SIG-M5 treated with dmso at 0.1 percent for 504 hours (cell line): Measurements from ENCODE around the gene MYO1F.

Experiments
- DNase-seq: peaks from one replicate; lab custom pipeline; 2025; ENCODE audit not compliant: unreplicated experiment; lab: John Stamatoyannopoulos, UW

The MYO1F gene

DNA sequence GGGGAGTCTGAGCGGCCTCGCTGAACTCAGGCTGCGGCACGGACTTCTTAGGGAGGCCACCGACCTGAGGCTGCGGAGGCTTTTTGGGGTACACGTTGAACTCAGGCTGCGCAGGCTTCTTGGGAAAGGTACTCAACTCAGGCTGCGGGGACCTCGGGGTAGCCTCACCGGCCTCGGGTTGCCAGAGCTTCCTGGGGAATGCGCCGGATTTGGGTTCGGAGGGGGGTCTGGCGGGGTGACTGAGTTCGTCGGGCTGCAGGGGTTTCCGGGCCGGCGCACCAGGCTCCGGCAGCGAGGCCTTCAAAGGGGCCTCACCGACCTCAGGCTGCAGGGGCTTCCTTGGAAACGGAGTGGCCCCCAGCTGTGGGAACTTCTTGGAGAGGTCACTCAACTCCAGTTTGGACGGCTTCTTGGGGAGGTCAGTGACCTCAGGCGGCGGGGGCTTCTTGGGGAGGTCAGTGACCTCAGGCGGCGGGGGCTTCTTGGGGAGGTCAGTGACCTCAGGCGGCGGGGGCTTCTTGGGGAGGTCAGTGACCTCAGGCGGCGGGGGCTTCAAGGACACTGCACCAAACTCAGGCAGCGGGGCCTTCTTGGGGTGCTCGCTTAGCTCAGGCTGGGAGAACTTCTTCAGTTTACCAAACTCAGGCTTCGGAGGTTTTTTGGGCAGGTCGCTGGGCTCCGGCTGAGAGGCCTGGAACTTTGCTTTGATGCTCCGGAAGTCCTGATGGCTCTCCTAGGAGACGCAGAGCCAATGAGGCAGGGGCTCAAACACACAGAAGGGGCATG is 78.0 kb downstream of the MYO1F start:
- no peak for DNase-seq

DNA sequence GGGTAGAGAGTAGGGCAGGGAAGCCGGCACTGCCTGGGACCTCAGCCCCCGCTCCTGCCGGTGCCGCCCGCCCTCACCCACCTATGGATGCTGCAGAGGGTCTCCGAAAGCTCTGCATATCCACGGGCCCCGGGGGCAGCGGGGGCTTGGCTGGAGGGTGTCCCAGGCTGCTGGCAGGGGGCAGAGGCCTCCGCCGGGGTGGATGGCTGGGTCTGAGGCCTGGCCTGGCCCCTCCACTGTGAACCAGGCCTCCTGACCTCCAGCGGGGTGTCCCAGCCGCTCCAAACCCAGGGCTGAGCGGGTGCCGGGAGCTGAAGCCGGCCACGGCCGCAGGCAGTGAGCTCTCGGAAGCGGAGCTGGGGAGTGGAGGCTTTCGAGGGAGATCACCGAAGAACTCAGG is 78.9 kb downstream of the MYO1F start:
- DNase-seq, result no peak

DNA sequence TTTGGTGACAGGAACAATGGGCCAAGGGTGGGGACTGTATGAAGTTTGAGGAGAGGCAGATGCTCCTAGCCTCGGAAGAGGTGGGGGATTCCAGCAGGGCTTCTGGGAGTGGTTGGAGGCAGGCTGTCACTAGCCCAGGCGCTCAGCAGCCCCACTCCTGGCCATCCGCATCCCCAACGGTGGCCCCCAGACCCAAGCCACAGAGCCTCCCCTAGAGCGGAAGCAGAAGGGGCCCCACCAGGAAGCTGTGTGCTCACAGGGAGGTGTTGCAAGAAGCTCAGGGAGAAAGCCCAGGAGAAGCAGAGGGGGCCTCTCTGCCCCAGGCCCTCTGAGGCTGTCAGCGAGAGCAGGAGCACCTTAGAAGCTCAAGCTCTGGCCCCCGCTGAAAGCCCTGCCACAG is 83.1 kb downstream of the MYO1F start:
- peak; percentile 92 for DNase-seq

DNA sequence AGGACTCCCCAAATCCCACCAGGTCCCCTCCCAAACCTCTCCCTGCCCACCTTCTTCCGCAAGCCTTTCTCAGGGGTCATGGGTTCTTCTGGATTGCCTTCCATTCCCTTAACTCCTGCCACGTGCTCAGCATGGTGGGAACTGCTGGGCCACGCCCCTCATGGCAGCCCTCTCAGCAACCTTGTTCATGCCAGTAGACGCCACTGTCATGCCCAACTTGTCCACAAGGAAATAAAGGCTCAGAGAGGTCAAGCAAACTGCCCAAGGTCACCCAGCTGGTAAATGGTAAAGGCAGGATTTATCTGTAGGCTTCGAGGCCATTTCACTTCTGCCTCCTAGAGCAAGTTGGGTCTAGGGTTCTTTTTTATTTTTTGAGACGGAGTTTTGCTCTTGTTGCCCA is 85.7 kb downstream of the MYO1F start:
- no peak for DNase-seq

DNA sequence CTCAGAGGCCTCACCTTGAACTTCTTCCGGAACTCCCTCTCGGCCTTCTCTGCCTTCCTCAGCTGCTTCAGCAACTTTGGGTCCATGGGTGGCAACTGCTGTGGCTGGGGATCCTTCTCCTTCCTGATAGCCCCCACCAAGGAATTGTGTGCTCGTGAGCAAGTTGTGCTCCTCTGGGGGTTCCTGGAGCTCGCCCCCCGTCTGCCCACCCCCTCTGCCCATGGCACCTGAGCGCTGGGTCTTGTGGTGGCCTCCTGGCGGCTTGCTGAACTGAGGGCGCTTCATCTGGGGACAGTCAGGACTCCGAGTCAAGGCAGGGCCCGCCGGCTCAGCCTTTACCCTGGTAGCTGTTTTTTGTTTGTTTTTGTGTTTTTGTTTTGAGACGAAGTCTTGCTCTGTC is 86.4 kb downstream of the MYO1F start:
- no peak for DNase-seq

DNA sequence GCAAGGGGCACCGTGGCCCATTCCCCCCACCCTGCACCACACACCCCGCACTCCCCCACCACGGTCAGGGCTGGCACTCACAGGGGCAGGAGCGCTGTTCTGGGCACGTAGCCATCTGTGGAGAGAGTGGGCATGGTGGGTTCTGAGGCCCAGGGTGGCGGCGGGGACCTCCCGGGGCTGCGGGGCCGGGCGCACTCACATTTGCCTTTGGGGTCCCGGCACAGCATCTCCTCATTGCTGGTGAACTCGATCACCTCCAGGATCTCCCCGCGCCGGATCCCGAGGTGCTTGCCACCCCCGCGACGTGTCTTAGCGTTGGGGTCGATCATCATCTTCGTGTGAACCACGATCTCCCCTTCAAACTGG is 86.9 kb downstream of the MYO1F start:
- no peak for DNase-seq

DNA sequence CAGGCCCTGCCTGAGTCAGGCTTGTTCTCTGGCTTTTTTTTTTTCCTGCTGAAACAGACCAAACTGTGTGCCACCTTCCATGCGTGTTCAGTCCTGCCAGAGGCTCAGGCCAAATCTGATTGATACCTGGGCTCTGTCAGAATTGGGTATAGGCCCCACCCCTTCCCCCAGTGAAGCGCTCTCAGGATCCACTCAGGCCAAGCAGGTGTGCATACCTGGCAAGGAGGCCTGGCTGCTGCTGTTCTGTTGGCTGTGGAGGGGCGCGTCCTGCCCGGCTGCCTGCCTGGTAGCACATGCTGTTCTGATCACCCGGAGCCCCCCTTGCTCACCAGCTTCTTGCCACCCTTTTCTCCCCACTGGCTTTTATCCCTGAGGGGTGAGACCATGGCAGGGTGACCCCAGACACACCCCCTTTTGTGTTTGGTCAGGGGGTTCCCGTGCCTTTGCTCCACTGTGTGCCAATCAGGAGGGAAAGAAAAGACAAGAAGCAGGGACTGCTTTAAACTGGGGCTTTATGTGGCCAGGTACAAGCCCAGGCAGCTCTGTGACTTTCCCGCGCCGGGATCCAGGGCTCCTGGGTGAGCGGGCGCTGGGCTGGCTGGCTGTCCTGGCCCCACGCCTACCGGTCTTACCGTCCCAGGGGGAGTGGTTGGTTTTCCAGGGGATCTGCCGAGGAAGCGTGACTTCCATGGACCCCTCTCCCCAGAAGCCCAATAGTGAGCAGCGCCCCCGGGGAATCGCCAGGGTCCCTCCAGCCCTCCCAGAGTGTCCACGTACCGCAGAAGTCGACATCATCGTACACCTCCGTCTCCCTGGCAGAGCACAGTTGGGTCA is 87.5 kb downstream of the MYO1F start:
- no peak for DNase-seq

DNA sequence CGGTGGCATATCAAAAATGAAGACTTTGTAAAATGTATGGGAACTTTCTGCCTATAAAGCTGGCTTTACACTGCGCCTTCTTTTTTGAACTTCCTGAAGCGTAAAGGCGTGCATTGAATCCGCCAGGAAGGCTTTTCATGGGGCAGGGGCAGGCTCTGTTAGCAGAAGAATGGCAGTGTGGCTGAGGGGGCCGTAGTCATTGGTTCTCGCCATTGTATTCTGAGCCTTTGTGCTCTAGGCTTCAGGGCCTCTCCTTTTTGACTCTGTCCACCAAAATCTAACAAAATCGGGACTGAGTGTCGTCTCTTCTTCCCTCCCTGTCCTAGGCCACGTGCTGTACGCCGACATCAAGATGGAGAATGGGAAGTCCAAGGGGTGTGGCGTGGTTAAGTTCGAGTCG is 88.9 kb downstream of the MYO1F start:
- DNase-seq, result no peak

DNA sequence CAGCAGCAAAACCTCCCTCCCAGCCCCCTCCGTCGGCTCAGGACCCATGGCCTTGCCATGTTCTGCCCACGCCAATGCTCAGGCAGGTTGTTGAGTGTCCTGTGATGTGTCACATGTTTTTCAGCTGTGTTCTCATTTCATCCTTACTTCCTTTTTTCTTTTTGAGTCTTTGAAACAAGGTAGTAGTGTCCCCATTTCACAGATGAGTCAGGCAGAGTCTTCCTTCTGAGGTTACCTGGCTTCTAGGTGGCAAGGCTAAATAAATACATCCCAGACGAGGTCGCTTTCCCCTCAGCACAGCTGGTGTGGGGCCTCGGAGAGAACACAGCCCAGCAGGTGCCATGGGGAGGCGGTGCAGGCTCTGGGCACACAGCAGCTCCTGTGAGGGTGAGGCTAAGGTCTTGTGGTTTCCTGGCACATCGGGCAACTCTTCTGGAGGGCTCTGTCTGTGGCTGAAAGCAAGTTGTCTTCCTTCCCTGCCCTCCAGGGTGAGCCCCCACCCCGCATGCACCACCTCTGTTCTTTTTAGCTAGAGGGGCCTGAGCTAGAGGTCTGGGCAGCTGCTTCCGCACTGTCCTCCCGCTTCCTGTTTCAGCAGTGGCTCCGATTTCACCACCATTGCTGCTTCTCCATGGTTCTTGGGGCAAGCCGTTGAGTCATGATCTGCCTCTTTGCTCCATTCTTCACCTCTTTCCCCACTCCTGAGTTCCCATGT is 89.9 kb downstream of the MYO1F start:
- peak; percentile 97 for DNase-seq

DNA sequence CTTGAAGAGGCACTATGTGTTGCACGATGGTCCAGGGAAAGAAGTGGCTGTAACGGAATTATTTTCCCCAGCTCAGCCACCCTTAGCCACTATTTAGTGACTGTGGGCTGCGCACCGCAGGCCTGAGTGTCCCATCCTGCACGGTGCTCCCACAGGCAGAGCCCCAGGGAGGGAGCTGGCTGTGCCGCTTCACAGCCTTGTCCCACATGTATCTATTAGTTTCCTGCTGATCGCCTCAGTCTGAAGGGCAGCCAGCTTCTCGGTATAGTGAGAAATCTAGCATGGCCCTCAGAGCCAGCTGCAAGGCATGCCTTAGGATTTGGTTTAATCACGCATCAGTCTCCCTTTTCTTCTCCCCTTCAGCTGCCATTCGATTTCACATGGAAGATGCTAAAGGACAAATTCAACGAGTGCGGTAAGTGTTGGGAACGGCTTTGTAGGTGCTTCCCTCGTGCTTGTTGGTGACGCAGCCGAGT is 90.5 kb downstream of the MYO1F start:
- DNase-seq, result no peak

DNA sequence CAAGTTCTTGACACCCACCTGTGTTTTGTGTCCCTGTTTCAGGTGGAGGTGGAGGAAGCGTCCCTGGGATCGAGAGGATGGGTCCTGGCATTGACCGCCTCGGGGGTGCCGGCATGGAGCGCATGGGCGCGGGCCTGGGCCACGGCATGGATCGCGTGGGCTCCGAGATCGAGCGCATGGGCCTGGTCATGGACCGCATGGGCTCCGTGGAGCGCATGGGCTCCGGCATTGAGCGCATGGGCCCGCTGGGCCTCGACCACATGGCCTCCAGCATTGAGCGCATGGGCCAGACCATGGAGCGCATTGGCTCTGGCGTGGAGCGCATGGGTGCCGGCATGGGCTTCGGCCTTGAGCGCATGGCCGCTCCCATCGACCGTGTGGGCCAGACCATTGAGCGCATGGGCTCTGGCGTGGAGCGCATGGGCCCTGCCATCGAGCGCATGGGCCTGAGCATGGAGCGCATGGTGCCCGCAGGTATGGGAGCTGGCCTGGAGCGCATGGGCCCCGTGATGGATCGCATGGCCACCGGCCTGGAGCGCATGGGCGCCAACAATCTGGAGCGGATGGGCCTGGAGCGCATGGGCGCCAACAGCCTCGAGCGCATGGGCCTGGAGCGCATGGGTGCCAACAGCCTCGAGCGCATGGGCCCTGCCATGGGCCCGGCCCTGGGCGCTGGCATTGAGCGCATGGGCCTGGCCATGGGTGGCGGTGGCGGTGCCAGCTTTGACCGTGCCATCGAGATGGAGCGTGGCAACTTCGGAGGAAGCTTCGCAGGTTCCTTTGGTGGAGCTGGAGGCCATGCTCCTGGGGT is 91.5 kb downstream of the MYO1F start:
- no peak for DNase-seq

DNA sequence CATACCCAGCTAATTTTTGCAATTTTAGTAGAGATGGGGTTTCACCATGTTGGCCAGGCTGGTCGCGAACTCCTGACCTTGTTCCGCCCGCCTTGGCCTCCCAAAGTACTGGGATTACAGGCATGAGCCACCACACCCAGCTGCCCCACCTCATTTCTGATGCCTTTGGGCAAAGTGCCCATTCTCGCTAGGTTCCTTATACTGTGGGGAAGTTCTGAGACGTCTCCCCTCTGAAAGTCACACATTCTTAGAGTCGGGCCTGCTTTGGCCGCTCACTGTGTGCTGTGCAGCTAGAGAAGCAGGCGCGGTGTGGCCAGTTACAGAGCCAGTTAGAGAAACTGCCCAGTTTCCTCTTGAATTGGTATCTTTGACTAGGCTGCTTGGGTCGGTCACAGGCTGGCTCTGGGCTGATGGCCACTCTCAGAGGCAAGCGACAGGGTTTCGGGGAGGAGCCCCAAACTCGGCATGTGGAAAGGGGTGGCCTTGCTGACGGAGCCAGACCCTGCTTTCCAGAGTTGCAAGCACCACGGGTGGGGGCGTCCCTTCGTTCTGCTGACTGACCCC is 92.8 kb downstream of the MYO1F start:
- DNase-seq, result no peak

DNA sequence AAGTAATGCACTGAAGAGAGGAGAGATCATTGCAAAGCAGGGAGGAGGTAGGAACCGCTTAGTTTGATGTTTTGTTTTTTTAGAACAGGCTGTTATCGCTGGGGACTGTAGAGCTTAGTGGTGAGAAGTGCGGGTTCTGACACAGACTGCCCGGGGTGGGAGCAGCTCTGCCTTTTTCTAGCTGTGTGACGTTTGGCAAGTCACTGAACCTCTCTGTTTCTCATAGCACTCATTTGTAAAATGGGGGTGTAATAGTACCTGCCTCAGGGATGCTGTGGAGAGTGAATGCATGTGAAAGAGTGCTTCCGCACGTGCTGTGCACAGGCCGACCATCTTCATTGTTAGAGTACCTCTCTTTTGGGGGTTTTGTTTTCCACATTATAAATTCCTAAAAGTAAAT is 94.1 kb downstream of the MYO1F start:
- DNase-seq, result no peak

DNA sequence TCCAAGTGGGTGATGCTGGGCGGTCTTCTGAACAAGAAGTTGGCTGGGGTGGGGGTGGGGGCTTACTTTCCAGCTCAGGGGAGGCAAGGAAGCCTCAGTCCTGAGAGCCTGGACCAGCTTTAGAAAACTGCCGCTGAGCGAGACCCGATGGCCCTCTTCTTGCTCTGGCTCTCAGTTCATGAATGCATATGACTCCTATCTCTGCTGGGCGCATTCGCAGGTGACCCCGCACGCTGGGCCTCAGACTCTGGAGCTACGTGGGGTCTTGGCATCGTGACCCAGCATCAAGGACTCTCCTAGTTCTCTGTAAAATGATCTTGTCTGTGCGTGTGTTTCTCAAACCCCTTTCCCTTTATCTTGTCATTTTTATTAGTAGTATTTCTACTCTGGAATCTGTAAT is 94.5 kb downstream of the MYO1F start:
- no peak for DNase-seq

DNA sequence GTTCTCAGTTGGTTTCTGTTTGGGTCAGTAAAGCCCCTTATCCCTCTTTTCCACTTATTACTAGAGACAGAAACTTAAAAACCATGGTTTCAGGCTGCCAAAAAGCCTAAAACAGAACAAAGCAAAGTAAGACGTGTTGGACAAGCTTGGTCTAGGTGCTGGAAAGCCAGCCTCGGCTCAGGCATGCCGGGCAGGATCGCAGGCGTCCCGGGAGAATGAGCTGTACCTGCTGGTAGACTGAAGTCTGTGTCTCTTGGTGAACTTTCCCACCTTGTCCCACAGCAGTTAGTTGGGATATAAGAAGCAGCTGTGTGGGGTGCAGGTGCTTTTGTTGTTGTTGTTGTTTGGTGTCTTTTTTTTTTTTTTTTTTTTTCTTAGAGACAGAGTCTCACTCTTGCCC is 95.6 kb downstream of the MYO1F start:
- no peak for DNase-seq

DNA sequence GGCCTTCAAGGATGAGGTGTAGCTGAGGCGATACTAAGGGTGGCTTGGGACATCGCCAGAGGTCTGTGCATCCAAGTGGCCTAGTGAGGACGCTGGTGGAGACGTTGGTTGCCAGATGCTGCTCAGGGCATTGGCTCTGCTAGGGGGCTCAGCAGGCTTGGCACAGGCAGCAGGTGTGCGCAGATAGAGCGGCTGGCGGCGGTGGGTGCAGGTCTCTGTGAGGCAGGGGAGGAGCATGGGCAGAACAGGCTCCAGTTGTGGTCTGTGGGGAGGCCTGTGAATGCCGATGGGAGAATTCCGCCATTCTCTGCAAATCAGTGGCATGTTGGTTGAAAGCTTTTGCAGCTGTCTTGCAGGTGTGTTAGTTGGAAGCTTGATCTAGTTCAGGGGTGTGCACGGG is 96.0 kb downstream of the MYO1F start:
- no peak for DNase-seq

DNA sequence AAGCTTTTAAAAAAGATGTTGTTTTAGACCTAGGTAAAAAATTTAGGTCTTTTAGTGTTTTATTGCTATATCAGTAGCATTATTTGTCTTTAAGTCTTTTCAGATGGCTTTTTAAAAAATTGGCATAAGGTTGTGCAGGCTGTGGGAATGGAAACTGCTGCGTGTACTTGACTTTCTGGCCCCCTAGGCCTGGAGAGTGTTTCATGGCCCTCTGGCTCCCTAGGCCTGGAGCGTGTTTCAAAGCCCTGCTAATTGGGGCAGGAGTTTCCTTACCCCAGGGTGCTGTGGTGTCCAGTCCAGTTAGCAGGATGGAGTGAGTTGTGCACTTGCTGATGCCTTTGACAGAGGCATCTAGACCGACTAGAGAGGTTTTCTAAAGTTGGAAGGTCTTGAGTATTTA is 98.6 kb downstream of the MYO1F start:
- DNase-seq, result no peak

DNA sequence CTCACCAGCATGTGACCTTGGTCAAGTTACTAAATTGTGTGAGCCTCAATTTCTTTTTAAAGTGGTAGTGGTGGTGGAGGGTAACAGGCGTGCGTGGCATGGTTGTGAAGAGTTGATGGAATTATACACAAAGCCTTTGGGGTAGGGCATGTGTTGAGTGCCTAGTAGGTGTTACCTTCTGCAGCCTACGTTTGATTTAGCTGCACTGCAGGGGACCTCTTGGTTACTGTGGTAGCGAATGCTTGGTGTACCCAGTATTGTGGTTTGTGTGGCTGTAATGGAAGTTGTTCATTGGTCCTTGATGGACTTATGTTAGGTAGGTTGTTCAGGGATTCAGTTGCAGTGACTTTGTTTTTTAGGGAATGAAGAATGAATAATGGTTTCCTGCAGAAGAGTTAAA is 99.4 kb downstream of the MYO1F start:
- no peak for DNase-seq

DNA sequence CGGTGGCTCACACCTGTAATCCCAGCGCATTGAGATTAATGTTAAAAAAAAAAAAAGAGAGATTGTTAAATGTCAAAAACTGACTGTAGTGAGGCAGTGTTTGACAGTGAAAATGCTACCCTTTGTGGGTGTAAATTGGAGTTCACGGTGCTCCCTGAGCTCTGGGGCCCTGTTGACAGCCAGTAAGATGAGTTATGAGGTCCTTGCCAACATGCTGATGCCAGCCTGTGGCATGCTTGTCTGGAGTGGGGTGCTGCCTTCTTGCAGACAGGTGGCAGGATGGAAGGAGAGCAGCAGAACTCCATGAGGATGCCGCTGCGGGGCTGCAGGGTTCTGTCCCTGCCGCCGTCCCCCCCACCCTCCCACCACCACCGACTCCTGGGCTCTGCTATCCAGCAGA is 100.7 kb downstream of the MYO1F start:
- no peak for DNase-seq

DNA sequence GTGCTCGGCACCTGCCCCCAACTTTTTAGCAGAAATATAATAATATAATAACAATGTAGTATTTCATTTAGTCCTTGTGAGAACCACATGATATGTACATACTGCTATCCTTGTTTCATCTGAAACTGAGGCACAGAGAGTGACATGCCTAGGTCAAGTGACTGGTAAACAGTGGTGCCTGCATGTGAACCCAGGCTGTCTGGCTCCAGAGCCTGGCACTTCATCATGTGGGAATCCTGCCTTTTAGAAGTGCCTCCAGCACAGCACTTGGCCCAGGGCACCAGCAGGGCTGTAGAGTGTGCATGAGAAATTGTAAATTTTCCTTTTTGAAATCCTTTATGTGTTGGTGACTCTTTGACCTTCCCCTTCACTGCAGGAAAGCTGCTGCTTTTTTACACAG is 102.2 kb downstream of the MYO1F start:
- DNase-seq, result no peak
